Lung microvascular endothelial cell (primary cell): ENCODE data around the gene TRERF1. TPM values are rescaled to one million over a fixed set of nuclear protein-coding genes. Genes with fewer than 3 reads are reported as not detected.

Experiments used
- DNase-seq, 2 donors: peaks; one replicate each; pipeline versions ENCODE4 v3.0.0 to v3.0.0-alpha.2; 2010; ENCODE audit warnings: low read depth in 2 of 2
- total RNA-seq: library from RNA; depleted of rRNA; stranded (reverse); fragments of >200 nt; gene quantifications from 2 replicates; pipeline ENCODE4 v1.2.1, GENCODE V29; 2014

The TRERF1 gene
- total RNA-seq, 1 donor from 2014 or later, result not detected

DNA sequence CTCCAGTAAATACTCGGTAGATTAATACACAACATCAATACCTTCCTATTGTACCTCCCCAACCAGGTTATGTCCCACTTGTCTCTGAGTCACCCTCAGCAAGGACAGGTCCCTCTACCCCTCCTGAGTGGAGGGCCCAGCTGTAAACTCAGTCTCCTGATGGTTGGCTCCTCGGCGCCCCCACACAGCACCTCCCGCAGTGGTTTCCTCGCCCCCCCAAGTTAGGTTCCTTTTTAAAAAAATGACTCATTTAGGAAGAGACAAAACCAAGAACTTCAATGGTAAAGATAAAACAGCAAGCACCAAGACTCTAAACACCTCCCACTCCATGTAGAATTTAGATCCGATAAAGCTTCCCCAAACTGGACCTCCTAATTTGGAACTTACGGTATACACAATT, 83.5 kb downstream of the TRERF1 start:
- peak in 1 of 2 donors; percentile 3 for DNase-seq

DNA sequence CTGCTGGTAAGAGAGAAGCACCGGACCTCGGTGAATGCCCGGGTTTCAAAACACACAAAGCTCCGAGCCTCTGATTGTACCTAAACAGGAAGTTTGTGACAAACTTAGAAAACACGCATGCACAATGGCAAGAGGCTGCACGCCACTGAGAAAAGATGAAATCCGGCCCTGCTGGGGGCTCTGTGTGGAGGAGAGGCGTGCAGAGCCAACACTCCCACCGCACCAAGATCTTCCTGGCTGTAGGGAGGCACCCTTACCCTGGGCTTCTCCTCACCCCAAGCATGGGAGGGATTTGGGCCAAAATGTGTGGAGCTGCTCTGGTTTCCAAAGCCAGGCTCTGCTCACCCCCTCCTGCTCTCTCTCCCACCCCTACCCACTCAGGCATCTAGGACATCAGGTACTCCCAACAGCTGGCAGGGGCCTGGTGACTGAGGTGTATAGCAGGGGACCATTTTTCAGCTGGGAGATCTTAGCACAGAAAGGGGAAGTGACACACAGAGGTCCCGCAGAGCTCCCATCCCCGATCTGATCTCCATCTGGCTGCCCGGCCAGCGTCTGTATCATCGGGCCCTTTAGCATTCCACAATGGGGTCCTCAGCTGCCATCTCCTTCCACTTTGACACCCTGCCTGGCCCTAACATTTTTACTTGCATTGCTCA, 84.2 kb downstream of the TRERF1 start:
- peak in 1 of 2 donors; percentile 14 for DNase-seq

DNA sequence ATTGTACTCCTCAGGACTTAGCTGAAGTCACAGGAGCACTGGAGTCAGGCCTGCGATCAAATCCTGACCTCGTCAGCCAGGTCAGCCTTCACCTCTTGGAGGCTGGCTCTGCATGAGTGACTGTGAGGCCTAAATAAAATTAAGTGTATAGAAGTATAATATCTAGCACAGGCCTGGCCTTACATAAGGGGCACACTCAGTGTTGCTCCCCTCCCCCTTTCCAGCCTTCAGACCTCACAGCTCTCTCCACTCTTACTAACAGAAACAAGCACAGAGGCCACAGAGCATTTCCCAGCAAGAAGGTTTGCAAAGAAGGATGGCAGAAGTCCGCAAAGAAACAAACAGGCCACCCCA, 84.8 kb downstream of the TRERF1 start:
- DNase-seq, result no peak

DNA sequence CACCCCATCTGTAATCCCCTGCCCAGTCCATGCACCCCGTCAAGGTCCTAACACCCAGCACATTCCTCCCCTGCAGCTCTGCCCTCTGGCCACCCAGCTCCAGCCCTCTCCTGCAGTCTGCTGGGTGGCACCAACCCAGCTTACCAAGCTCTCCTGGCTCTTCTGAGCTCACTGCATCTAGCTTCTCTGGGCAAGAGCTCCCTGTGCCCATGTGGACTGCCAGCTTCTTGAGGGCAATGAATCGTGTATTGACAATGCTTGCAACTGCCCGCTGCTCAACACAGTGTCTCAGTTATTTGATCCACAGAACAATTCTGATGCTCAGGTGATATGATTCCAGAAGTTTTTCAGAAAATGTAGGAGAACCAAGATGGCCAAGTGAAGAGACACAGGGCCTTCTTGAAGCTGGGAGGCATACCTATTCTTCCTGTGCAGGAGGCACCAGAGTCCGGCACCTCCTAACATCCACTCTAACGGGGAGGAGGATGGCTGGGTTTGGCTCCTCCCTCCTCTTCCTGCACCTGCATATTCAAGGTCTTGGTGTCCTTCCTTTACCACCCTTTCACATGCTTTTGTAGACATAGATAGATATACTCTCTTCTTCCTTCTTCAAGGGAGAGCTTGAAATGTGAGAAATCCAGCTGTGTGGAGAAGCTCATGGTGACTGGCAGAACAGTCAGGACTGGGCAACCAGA, 85.6 kb downstream of the TRERF1 start:
- DNase-seq, result no peak

DNA sequence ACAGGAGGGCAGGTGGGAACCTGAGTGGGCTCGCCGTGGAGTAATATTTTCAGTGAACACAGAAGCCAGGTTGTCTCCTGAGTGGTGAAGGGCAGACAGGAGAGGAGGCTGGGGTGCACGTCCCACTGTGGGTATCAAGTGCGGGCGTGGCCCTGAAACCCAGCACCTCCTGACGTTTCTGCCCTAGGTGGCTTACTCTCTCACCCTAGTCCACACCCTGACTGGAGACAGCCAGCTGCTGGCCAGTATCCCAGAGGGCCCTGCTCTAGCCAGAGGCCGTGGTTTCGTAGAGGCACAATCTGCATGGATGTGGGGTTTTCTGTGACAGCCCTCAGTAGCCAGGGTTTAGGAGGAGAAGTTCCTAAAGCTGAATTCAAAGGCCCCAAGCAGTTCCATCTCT, 86.7 kb downstream of the TRERF1 start:
- DNase-seq, result no peak

DNA sequence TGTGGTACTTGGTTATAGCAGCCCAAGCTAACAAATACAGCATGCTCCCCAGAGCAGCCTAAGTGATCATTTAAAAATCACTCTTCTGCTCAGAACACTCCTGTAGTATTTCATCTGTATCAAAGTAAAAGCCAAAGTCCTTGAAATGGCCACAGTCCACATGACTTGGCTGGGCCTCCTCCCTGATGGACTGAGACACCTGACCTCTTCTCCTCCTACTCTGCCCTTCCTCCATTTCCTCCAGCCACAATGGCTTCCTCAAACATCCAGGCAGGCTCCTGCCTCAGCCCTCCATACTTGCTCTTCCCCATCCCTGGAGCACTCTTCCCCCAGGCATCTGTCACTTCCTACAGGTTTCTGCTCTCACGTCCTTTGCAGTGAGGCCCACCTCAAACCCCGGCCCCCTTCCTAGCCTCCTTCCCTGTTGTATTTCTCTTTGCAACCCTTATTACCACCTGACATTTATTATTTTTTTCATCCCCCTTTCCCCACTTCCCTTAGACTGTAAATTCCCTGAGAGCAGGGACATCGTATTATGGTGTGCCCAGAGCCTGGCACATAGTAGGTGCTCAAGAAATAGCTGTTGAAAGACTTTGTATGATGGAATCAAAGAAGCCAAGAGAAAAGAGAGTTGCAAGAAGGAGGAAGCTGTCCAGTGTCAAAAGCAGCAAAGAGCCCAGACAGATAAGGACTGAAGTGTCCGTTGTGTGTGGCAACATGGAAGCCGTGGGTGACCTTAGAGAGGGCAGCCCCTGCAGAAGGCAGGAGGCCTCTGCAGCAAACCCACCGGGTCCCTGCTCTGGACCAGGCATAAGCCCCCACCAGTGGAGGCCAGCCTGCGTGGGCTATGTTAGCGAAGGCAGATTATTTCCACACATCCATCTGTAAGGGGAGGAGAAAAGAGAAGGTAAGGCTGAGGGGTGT, 87.5 kb downstream of the TRERF1 start:
- DNase-seq, result no peak

DNA sequence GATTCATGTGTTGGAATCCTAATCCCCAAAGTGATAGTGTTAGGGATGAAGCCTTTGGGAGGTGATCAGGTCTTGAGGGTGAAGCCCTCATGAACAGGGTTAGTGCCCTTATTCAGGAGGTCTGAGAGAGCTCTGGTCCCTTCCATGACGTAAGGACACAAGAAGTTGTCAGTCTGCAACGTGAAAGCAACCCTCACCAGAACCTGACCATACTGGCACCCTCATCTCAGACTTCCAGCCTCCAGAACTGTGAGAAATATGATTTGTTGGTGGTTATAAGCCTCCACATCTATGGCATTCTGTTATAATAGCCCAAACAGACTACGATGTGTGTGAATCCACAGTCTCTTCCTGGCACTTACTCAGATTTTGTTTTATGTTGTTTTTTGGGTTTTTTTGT, 90.7 kb downstream of the TRERF1 start:
- no peak for DNase-seq

DNA sequence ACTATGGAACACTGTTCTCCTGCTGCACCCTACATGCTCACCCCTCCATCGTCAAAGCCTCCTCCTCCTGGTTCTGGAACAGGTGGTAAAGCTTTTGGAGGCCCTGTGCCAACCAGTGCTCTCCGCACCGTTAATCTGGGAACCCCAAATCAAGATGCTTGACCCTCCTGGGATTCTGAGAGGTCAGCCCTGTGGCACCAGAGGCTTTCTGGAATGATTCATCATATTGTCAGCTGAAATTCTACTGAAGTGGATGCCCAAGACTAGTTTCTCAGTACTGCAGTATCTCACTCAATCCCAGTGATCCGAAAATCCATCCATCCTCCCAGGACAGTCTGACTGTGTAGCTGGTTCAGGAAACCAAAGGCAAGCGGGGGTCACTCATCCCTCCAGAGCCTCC, 92.7 kb downstream of the TRERF1 start:
- no peak for DNase-seq

DNA sequence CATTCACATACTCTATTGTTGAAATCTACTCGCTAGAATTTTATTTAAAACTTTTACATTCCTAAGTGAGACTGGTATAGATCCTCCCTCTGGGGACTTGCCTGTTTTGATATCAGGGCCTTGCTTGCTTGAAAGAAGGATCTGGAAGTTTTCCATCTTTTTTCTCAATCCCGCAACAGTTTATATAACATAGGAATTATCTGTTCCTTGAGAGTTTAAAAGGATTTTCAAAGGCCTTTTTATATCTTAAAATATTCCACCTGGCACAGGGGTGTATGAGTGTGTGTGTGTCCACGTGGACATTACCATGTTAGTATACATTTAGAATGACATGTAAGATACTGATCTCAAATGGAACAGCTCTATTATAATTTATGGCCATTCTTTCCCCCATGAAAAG, 96.3 kb downstream of the TRERF1 start:
- DNase-seq, result no peak

DNA sequence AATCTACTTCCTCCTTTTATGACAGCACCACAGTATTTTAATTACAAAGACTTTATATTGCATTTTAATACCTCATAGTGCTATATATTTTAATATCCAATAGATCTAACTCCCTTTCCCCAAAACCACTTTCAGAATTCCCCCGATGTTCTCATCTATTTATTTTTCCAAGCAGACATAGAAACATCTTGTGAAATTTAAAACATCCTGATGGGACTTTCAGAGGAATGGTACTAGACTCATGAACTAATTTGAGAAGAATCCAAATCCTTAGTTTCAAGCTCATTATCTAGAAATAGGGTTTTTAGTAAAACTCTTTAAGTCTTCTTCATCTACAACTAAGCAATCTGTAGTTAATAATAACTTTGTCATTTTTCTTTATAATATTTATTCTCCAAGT, 97.0 kb downstream of the TRERF1 start:
- no peak for DNase-seq

DNA sequence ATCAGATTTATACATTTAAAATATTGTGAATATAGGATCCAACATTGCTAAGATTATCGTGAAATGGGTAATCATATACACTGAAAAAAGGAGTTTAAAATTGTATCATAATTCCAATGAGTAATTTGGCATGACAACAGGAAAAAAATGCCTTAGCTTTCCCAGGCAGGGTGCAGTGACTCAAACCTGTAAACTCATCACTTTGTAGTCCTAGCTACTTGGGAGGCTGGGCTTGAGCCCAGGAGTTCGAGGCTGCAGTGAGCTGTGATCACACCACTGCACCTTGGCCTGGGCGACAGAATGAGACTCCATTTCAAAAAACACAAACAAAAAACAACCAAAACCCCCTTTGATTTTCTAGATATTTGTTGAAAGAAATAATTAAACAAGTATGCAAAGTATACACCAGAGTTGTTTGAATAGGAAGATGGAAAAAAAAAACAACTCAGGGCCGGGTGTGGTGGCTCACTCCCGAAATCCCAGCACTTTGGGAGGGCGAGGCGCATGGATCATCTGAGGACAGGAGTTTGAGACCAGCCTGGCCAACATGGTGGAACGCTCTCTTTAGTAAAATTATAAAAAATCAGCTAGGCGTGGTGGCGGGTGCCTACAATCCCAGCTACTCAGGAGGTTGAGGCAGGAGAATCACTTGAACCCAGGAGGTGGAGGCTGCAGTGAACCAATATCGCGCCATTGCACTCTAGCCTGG, 98.7 kb downstream of the TRERF1 start:
- peak in 1 of 2 donors; percentile 53 for DNase-seq

DNA sequence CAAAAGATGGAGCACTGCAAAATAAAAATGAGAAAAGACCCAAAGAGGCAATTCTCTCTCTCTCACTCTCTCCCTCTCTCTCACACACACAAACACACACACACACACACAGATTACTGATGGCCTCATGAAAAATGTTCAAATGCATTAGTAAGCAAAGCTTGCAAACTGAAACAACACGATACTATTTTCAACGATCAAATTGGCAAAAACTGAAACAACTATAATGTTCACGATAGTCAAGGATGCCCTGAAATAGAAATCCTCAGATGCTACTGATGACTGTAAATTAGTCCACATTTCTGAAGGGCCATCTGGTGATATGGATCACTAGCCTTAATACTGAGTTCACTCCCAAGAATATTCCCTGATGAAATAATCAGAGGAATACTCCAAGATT, 100.8 kb downstream of the TRERF1 start:
- DNase-seq, result no peak

DNA sequence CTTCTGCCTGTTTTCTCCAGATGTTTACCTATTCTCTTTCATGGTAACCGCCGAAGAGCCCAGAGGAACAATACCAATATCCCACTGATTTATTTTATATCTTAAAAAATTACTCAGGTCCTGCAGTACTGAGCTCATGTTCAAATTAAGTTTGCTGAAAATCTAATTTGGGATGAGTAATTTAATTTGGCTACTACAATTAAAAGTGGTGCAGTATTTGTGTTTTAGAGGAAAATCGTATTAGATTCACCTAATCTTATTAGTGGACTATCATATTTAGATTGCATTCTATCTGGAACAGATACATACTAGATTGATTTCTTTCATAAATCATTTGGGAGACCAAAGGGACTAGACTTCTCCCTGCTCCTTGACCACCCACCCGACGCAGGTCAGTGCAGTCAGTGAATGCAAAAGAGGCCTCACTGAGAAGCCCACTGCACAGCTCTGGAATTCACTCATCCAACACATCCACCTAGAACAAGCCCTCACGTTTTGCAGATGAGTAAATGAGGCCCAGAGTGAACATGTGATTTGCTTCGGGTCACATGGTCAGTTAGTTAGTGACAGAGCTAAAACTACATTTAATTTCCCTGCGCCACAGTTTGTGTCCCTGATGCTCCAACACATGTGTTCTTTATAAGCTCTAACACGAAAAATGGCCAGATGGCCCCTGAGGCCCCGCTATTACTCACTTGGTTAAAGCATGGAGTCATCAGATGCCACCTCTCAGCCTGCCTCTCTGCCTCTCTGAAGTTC, 101.8 kb downstream of the TRERF1 start:
- no peak for DNase-seq

DNA sequence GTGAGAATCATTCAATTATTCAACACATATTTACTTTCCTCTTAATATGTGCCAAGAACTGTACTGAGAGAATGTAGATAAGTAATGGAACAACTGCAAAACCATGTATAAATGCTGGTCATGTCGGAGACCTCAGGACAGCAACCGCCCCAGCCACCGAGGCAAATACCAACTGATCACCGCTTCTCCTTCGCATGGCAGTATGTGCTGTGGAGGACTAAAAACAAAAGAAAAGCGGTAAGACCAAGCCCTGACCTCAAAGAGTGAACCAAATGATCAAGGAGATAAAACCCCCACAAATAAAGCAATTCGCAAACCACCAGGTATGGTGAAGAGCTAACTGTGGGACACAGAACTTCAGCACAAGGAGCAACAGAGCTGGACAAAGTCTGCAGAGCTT, 104.3 kb downstream of the TRERF1 start:
- DNase-seq, result no peak

DNA sequence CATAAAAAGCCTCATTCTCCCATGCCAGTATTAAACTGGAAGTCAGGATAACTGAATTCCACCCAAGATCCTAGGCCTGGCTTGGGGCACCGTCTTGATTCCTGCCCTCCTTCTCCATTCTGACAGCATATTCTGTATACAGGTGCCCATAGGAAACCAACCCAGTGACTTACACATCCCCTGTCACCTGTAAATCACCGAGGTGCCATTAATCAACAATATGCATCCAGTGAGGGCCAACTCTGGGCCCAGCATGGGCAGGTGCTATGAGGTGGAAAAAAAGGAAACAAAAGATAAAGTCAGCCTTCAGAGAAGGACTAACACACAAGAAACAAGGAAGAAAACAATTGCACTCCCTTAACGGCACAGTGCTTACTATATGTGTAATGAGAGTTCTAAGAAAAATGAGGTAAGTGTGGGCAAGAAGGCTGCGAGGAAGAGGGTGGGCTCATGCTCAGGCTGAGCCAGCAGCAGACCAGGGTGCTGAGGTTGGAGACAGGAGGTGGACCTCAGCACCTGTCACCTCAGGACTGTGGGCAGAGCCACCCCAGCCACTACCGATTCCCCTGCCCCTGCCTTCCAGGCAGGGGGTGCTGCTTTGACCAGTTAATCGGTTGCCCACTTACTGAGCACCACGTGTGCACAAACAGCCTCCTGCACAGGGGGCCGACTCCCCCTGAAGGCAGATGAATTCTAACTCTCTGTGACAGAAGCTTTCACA, 105.9 kb downstream of the TRERF1 start:
- no peak for DNase-seq

DNA sequence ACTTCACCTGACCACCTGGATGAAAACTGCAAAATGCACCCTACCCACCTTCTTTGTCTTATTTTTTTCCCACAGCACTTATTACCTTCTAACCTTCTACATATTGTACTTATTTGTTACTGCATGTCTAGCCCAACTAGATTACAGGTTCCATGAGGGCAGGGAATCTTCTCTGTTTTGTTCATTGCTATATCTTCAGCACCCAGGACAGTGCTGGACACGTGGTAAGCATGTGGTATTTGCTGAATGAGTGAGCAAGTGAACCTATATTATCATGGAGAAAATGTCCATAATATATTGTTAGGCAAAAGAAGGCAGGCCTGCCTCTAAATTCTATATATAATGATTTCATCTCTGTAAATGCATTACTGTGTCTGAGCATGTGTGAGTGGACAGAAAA, 107.0 kb downstream of the TRERF1 start:
- DNase-seq, result no peak

DNA sequence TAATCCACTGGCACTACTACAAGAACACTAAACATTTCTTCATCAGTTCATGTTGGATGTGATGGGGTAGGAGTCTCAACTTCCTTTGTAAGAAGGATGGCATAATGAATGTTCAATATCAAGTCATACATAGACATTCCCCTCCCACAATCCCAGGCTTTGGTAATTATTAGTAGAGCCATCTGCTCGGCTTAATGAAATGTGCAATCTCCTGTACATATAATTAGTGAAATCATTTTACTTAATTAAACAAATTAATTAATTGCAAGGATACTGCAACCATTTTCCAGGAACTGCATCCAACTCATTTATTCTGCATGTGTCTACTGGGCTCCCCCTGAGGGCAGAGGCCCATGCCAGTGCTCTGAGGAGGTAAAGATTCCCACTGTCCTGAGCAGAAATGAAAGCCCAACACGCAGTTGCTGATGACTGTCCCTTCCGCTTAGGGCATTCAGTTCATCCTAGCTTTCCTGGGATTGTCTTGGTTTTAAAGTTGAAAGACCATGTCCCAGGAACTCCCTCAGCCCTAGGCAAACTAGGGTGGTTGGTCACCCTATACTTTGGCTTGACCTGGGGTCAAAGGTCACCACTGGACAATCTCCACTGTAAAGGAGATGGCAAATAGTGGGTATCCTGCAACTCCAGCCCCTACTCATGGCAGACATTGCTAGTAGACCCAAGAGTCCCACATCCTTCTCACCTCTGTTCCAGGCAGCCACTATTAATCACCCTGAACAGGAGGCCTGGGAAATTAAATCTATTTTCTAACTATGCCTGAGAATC, 109.8 kb downstream of the TRERF1 start:
- DNase-seq, result no peak

DNA sequence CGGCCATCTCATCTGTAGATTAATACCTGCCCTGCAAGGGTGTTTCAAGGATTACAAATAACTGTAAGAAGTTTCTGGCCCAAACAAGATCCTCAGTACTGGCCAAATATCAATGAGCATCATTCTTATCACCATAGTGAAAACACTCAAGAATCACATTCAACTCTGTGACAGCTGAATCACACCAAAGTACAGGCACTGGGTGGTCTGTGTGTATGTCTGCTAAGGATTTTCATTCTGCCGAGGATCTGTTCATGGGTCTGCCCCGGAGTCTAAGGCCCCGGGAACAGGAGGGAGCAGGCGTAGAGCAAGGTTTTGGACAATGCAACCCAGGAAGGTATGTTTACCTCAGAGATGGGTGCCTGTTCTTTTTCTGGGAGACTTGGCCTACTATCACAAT, 110.5 kb downstream of the TRERF1 start:
- no peak for DNase-seq

DNA sequence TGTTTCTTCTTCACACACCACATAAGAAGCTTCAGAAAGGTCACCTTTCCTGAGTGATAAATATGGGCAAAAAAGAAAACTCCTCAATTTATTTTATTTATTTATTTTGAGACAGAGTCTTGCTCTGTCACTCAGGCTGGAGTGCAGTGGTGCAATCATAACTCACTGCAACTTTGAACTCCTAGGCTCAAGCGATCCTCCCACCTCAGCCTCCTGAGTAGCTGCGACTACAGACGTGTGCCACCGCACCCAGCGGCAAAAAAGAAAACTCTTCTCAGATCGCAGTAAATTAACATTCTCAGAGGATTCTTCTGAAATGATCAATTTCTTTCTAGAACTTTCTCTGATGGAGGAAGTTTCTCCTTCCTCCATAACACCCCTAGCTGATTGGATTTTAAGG, 111.2 kb downstream of the TRERF1 start:
- no peak for DNase-seq

DNA sequence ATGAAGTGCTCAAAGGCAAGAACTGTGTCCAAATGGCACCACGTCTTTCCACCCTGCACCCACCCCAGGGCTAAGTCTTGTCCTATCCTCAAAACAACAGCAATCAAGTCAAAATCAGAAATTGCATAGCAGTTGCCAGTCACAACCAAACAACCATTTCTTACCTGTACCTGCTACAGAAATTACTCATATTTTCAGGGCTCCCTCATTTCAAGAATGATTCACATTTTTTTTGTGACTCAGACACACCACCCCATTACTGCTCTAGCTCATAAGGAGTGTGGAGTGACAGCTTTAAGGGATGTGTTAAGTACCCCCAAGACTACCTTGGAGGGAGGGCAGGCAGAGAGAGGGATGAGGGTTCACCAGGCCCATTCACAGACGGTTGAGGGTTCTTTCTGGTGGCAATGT, 111.7 kb downstream of the TRERF1 start:
- no peak for DNase-seq
